Neural cell (in vitro differentiated cells): ENCODE measurements around the gene RELCH.

Experiments
- CTCF ChIP-seq: fragments of 450-650 bp; IDR thresholded peaks from 2 replicates; pipeline ENCODE4 v1.5.1; 2014; ENCODE audit warnings: antibody characterized with exemption, mild to moderate bottlenecking, moderate library complexity; ENCODE audit not compliant: poor library complexity, severe bottlenecking
- EP300 ChIP-seq: fragments of 450-650 bp; conservative IDR thresholded peaks from 2 replicates; pipeline ENCODE4 v1.6.1; 2014; ENCODE audit warnings: antibody characterized with exemption, mild to moderate bottlenecking, moderate library complexity; ENCODE audit not compliant: poor library complexity, severe bottlenecking
- EZH2 ChIP-seq: fragments of 200-600, 300-800 bp; shearing (Covaris generic), sonication (generic); IDR thresholded peaks from 2 replicates; pipeline ENCODE4 v1.6.1; 2014; ENCODE audit warnings: antibody characterized with exemption, low read length, borderline replicate concordance, mild to moderate bottlenecking; ENCODE audit not compliant: insufficient read depth, poor library complexity, severe bottlenecking
- MXI1 ChIP-seq: fragments of 450-650 bp; conservative IDR thresholded peaks from 2 replicates; pipeline ENCODE4 v1.6.1; 2014; ENCODE audit warnings: antibody characterized with exemption, mild to moderate bottlenecking; ENCODE audit not compliant: poor library complexity, severe bottlenecking
- POLR2AphosphoS5 ChIP-seq: IDR thresholded peaks from 2 replicates; pipeline ENCODE4 v1.6.1; 2012
- RAD21 ChIP-seq: fragments of 450-650 bp; conservative IDR thresholded peaks from 2 replicates; pipeline ENCODE4 v1.6.1; 2014; ENCODE audit warnings: antibody characterized with exemption, mild to moderate bottlenecking, moderate library complexity
- REST ChIP-seq: IDR thresholded peaks from 2 replicates; pipeline ENCODE4 v1.6.1; 2012; ENCODE audit warnings: borderline replicate concordance
- SMC3 ChIP-seq: fragments of 450-650 bp; conservative IDR thresholded peaks from 2 replicates; pipeline ENCODE4 v1.6.1; 2014; ENCODE audit warnings: antibody characterized with exemption, mild to moderate bottlenecking, moderate library complexity; ENCODE audit not compliant: poor library complexity
- TAF1 ChIP-seq: IDR thresholded peaks from 2 replicates; pipeline ENCODE4 v1.6.1; 2012; ENCODE audit warnings: low read depth

- no peak for TF ChIP-seq CTCF
- no peak for TF ChIP-seq POLR2AphosphoS5
- TF ChIP-seq EP300 = no peak
- TF ChIP-seq REST = no peak
- TF ChIP-seq RAD21 = no peak
- no peak for TF ChIP-seq EZH2
- TF ChIP-seq MXI1 = no peak
- TF ChIP-seq SMC3 = no peak
- TF ChIP-seq TAF1 = no peak
These were observed 167.1 kb downstream of the RELCH start for GRCh38 chr18:62354151-62354550.
